NB4 (cell line): ENCODE data around the gene CHD3.

Source experiments
- DNase-seq: peaks from one replicate; pipeline ENCODE4 v3.0.0; 2010; ENCODE audit warnings: low read depth
- H3K4me3 ChIP-seq: one replicate; pipeline ENCODE4 v1.5.1; 2011; ENCODE audit warnings: mild to moderate bottlenecking, low read depth, low read length, moderate library complexity
- CTCF ChIP-seq: IDR thresholded peaks from one replicate; pipeline ENCODE4 v1.5.1; 2012; ENCODE audit warnings: low read depth, low read length
- MAX ChIP-seq: IDR thresholded peaks from 2 replicates; pipeline ENCODE4 v1.6.1; 2011; ENCODE audit warnings: low read depth, low read length
- MYC ChIP-seq: IDR thresholded peaks from 2 replicates; pipeline ENCODE4 v1.6.1; 2011; ENCODE audit warnings: low read depth, low read length
- POLR2A ChIP-seq: IDR thresholded peaks from 2 replicates; pipeline ENCODE4 v1.6.1; 2011; ENCODE audit warnings: mild to moderate bottlenecking; ENCODE audit not compliant: insufficient read length; ENCODE audit errors: extremely low read depth

Gene CHD3

GRCh38 chr17:7940034-7940433 is 51.4 kb downstream of the CHD3 start:
- DNase-seq: no peak
- no peak overlapping the region for H3K4me3 ChIP-seq
- TF ChIP-seq MYC: no peak
- no peak for TF ChIP-seq POLR2A
- no peak for TF ChIP-seq CTCF
- TF ChIP-seq MAX: no peak

- H3K4me3 ChIP-seq: no peak overlapping the region
- no peak for TF ChIP-seq MYC
- TF ChIP-seq MAX: no peak
- no peak for TF ChIP-seq POLR2A
- TF ChIP-seq CTCF: no peak
- no peak for DNase-seq
Observed at GRCh38 chr17:7940743-7941142, 52.2 kb downstream of the CHD3 start.

DNA sequence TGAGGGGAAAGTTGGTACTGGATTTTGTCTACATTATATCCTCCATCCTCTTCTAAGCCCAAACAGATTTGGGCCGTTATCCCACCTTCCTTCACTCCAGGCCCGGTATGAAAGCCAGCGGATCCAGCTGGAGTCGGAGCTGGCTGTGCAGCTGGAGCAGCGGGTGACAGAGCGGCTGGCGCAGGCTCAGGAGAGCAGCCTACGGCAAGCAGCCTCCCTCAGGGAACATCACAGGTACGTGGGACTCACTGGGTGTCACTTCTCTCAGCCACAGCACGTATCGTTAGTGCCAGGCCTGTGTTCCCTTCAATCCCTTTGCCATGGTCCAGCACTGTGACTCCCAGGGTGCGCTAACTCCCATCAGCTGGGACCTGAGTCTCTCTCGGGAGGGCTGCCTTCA is 54.7 kb downstream of the CHD3 start:
- TF ChIP-seq POLR2A (no peak), CTCF (no peak), MAX (no peak), MYC (no peak)
- no peak overlapping the region for H3K4me3 ChIP-seq
- no peak for DNase-seq

DNA sequence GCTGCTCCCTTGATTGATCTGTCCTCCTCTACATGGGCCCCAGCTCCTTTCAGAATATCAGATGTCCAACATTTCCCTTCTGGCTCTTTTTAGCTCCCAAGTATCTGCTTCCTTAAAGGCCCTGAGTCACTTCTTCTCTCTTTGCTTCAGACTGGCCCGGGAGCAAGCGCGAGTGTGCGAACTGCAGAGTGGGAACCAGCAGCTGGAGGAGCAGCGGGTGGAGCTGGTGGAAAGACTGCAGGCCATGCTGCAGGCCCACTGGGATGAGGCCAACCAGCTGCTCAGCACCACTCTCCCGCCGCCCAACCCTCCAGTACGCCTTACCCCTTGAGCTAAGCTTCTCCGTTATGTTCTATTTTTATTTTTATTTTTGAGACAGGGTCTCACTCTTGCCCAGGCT is 55.7 kb downstream of the CHD3 start:
- no peak for DNase-seq
- no peak overlapping the region for H3K4me3 ChIP-seq
- TF ChIP-seq MAX (no peak), POLR2A (no peak), CTCF (no peak), MYC (no peak)

DNA sequence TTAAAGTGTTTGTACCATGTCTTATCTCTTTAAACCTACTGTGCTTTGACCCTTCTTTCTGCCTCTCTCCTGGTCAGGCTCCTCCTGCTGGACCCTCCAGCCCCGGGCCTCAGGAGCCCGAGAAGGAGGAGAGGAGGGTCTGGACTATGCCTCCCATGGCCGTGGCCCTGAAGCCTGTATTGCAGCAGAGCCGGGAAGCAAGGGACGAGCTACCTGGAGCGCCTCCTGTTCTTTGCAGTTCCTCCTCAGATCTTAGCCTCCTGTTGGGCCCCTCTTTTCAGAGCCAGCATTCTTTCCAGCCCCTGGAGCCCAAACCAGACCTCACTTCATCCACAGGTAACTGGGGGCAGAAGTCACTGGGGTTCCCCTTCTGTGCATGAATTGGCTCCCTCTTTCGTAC is 57.1 kb downstream of the CHD3 start:
- no peak for DNase-seq
- H3K4me3 ChIP-seq: no peak overlapping the region
- TF ChIP-seq POLR2A (no peak), CTCF (no peak), MAX (no peak), MYC (no peak)

GRCh38 chr17:7946441-7946840 is 57.9 kb downstream of the CHD3 start:
- TF ChIP-seq CTCF (no peak), MAX (no peak), POLR2A (no peak), MYC (no peak)
- DNase-seq: no peak
- H3K4me3 ChIP-seq: no peak overlapping the region
